Stimulated activated CD4-positive, alpha-beta T cell treated with anti-CD3 and anti-CD28 coated beads, TNF-alpha, amount 100 ng/mL, for 4 hours (primary cell): ENCODE data around the gene CEP78.

Source experiments
- DNase-seq, 3 experiments: peaks; one replicate each; pipeline ENCODE4 v3.0.0-alpha.2; 2020; ENCODE audit warnings: low read depth in 3 of 3

The CEP78 gene

GRCh38 chr9:78307360-78307759 lies 71.5 kb downstream of the CEP78 start:
- DNase-seq, result no peak

GRCh38 chr9:78309066-78309465 lies 73.2 kb downstream of the CEP78 start:
- DNase-seq, result no peak

GRCh38 chr9:78311075-78311474 lies 75.2 kb downstream of the CEP78 start:
- no peak for DNase-seq

GRCh38 chr9:78311886-78312524 lies 76.1 kb downstream of the CEP78 start:
- no peak for DNase-seq

GRCh38 chr9:78314550-78314949 lies 78.7 kb downstream of the CEP78 start:
- DNase-seq, result no peak

GRCh38 chr9:78314953-78315870 lies 79.3 kb downstream of the CEP78 start:
- no peak for DNase-seq

GRCh38 chr9:78316166-78316892 lies 80.5 kb downstream of the CEP78 start:
- no peak for DNase-seq

GRCh38 chr9:78319197-78320029 lies 83.5 kb downstream of the CEP78 start:
- DNase-seq, result no peak

GRCh38 chr9:78320030-78320693 lies 84.3 kb downstream of the CEP78 start:
- DNase-seq, result no peak

GRCh38 chr9:78320875-78321496 lies 85.1 kb downstream of the CEP78 start:
- no peak for DNase-seq

GRCh38 chr9:78321505-78321904 lies 85.6 kb downstream of the CEP78 start:
- no peak for DNase-seq

GRCh38 chr9:78324068-78324650 lies 88.3 kb downstream of the CEP78 start:
- DNase-seq, result no peak

GRCh38 chr9:78324682-78325081 lies 88.8 kb downstream of the CEP78 start:
- no peak for DNase-seq

GRCh38 chr9:78325343-78325742 lies 89.5 kb downstream of the CEP78 start:
- DNase-seq, result no peak

- DNase-seq, result no peak
Measured at GRCh38 chr9:78325846-78326360, 90.0 kb downstream of the CEP78 start.

GRCh38 chr9:78326564-78326963 lies 90.7 kb downstream of the CEP78 start:
- no peak for DNase-seq
